GM20431 (cell line): ENCODE results near the gene ARFGEF2.
"Not testable (repeated sequence)": the region's sequence is repeated elsewhere in the genome, so short reads cannot be mapped to it uniquely, and the experiment has no call there.

ENCODE experiments used
- in situ Hi-C: fragments of 300-500 bp; cut with MseI, MboI; formaldehyde crosslinking; loops from one replicate; pipeline ENCODE4 v1.15.0; 2020; ENCODE audit warnings: low sequenced_read_pairs; ENCODE audit not compliant: unreplicated experiment

The ARFGEF2 gene

GRCh38 chr20:48921168-48921882, at the start of gene ARFGEF2:
Gene ARFGEF2 (plus strand): TSS chr20:48921711. CDS start chr20:48921890, 179 bp downstream.
- in situ Hi-C loops, result no loop called here

DNA sequence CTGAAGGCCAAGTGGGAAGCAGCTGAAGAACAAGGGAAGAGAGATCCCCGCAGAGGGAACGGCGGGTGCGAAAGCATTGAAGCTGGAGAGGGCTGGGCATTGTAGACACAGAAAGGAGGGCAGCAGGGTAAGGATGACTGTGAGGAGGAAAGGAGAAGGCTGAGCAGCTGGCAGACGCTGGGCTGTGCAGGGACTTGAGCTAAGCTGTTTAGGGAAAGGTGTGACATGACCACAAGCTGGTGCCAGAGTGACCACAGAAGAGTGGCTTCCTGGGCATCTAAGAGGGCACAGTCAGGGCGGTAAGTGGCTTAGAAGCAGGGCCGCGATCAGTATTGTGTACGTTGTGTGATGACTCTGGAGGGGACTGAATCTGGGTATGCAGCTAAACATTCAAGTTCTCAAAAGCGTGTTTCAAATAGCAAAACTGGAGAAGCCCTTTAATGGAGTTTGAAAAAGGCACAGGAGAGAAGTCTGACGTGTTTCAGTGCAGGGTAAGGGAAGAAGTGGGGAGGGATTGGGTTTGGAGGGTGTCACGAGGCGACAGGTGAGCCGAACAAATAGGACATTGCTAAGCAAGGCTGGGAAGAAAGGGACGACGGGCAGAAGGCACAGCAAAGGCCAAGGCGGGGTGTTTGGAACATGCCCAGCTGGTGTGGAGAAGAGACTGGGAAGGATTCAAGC, 46.1 kb upstream of the ARFGEF2 start:
- in situ Hi-C loops, result no loop called here

GRCh38 chr20:48875914-48876240, 45.6 kb upstream of the ARFGEF2 start:
- in situ Hi-C loops, result no loop called here

DNA sequence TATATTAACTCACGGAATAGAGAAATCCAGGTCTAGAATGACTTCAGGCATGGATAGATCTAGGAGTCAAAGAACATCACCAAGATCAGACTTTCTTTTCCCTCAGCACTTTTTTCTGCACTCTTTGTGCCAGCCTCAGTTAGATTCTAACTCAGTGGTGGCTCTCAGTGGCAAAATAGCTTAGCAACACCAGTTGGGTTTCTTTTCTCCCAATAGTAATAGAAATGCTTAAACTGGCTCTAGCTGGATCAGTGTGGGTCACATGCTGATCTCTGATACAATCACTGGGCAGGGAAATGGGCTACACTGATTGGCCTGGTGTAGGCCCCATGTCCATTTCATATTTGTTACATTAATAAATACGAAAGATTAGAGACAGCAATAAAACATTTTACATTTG, 44.2 kb upstream of the ARFGEF2 start:
- in situ Hi-C loops, result no loop called here

GRCh38 chr20:48878534-48879248, 42.8 kb upstream of the ARFGEF2 start:
- in situ Hi-C loops, result no loop called here

- in situ Hi-C loops, result no loop called here
These were observed 41.8 kb upstream of the ARFGEF2 start for GRCh38 chr20:48879612-48880245.

DNA sequence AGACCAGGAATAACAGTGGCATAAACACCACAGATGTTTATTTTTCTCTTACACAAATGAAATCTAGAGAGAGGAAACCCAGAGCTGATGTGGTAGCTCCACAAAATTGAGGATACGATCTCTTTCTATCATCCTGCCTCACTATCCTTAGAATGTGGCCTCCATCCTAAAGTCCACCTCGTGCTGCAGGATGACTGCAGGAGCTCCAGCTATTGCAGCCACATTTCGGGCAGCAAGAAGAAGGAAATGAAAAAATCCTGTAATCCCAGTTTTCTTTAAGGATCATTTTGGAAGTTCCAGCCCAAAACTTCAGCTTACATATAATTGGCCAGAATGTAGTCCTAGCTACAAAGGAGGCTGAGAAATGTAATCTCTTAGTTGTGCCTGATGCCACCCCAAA, 41.2 kb upstream of the ARFGEF2 start:
- in situ Hi-C loops, result no loop called here

DNA sequence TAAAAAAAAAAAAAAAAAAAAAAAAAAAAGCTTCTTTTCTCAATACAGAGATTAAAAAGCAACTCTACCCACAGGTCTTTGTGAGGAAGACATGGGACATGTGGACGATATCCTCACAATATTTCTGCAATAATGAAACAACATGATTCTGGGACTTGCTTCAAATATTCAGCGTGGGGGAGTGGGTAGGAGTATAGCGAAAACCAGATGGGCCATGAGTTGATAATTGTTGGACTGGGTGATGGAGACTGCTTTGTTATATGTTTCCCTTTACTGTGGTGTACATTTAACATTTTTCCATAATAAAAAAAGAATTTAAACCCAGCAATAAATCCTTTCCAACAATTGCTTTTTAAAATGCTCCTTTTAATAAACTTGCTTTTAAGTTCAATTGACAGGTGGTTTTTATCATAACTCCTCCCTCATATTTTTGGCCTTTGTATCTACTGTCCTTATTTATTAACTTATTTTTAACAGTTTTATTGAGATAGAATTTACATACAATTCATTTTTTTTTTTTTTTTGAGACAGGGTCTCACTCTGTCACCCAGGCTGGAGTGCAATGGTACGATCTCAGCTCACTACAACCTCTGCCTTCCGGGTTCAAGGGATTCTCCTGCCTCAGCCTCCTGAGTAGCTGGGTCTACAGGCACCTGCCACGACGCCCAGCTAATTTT, 40.4 kb upstream of the ARFGEF2 start:
- in situ Hi-C loops, result no loop called here

GRCh38 chr20:48885237-48885636, 36.3 kb upstream of the ARFGEF2 start:
- in situ Hi-C loops, result no loop called here

- in situ Hi-C loops, result no loop called here
These were observed 35.3 kb upstream of the ARFGEF2 start for GRCh38 chr20:48886194-48886593.

DNA sequence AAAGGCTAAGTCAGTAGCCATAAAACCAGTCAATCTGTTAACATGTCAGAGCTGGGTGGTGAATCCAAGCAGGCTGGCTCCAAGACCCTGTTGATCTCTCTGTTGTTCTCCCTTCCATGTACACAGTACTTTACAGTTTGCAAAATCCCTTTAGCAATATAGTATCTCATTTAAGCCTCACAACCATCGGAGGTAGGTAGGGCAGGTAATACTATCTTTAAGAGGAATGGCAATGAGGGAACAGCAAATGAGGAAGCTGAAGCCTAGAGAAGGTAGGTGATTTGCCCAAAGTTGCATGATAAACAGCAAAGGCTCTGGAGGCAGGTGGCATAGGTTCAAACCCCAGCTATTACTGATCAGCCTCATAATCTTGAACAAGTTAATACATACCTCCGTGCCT, 34.7 kb upstream of the ARFGEF2 start:
- in situ Hi-C loops, result no loop called here

DNA sequence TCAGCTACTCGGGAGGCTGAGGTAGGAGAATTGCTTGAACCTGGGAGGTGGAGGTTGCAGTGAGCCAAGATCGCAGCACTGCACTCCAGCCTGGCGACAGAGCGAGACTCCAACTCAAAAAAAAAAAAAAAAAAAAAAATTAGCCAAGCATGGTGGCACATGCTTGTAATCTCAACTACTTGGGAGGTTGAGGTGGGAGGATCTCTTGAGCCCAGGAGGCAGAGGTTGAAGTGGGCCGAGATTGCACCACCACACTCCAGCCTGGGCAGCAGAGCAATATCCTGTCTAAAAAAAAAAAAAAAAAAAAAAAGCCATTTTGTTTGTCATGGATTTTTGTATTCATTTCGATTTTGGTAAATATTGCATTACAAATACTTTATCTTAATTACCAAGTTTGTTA, 33.0 kb upstream of the ARFGEF2 start:
- in situ Hi-C loops, result not testable (repeated sequence)

GRCh38 chr20:48889140-48889790, 32.2 kb upstream of the ARFGEF2 start:
- in situ Hi-C loops, result no loop called here

GRCh38 chr20:48891235-48892048, 30.1 kb upstream of the ARFGEF2 start:
- in situ Hi-C loops, result no loop called here

DNA sequence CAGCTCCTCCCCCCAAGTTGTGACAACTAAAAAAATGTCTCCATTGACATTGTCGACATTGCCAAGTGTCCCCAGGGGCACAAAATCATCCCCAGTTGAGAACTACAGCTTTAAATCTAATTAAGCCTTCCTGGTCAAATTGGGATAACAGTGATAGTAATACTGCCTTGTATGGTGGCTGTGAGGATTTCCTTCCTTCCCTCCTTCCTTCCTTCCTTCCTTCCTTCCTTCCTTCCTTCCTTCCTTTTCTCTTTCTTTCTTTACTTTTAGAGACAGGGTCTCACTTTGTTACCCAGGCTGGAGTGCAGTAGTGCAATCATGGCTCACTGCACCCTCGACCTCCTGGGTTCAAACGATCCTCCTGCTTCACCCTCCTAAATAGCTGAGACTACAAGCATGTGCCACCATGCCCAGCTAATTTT, 29.5 kb upstream of the ARFGEF2 start:
- in situ Hi-C loops, result no loop called here

DNA sequence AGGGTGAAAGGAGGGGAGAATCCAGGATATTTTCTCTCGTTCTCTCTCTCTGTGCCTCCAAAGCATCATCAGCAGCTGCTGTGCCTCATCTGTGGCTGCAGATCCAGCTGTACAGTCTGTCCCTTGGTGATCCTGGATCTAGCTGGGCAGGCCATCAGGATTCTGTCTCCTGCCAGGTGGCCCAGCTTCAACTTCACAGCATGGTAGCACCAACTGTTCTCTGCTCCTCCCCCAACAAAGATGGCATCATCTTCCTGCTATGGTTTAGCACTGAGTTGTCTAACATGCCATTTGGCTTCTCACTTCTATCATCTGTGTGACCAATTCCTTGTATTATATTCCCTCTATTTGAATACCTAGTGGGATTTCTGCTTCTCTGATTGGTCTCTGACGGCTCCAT, 28.6 kb upstream of the ARFGEF2 start:
- in situ Hi-C loops, result no loop called here

DNA sequence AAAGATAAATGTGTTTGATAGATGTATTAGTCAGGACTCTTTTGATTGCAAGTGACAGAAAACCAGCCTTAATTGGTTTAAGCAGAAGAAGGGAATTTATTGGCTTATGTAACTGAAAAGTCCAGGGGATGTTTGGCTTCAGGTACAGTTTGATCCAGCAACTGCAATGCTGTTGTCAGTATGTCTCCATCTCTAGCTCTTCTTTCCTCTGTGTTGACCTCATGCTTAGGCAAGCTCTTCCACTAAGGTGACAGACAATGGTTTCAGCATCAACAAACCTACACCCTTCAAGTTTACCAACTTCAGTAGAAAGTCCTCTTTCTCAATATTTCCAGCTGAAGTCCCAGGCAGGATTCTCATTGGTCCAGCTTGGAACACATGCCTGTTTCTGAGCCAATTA, 28.1 kb upstream of the ARFGEF2 start:
- in situ Hi-C loops, result no loop called here

DNA sequence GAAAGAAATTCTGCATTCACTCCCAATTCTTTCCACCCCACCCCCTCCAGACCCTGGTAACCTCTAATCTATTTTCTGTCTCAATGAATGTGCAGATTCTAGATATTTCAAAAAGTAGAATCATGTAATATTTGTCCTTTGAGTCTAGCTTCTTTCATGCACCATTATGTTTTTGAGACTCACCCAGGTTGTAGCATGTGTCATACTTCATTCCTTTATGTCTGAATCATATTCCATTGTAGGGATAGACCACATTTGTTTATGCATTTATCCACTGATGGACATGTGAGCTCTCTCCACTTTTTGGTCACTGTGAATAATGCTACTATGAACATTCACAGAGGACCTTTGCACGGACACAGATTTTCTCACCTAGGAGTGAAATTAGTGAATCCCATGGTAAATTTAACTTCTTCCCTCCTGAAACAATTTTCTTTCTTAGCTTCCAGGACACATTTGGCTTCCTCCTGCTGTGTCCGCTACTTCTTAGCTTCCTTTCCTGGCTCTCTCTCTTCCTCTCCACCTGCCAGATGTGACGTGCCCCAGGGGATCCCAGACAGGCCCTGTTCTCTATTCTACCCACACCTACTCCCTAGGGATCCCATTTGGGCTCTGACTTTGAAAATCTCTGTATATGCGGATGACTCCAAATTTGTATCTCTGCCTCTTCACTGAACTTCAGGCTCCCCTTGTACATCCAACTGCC, 24.1 kb upstream of the ARFGEF2 start:
- in situ Hi-C loops, result no loop called here
